ENCODE results near the gene STX10.

DNA sequence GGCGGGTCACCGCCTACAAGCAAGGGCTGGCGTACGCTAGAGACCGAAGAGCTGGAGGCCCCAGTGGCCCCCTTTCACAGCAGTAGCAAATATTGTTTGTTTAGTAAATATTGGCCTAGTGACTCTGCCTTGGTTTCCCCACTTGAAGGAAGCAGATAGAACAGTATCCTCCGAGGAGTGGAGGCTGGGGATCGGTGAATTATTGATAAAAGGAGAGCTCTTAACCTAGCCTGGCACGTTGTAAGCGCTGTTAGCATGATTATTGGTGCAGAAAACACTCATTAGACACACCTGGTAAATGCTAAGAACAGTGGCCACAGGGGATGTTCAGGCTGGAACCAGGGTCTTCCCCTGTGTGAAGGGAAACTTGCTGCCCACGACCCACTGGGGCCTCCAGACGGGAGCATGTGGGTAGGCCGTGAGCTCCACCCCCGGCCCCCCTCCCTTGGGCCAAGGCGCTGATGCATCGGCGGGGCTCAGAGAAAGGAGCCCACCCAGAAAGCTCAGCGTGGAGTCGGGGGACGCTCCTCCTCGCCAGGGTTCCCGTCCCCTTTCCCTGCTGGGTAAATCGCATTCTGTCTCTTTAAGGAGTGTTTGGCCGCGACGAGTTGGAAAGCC is 2.3 kb upstream of the STX10 start:
- TF ChIP-seq, protein P1, sequence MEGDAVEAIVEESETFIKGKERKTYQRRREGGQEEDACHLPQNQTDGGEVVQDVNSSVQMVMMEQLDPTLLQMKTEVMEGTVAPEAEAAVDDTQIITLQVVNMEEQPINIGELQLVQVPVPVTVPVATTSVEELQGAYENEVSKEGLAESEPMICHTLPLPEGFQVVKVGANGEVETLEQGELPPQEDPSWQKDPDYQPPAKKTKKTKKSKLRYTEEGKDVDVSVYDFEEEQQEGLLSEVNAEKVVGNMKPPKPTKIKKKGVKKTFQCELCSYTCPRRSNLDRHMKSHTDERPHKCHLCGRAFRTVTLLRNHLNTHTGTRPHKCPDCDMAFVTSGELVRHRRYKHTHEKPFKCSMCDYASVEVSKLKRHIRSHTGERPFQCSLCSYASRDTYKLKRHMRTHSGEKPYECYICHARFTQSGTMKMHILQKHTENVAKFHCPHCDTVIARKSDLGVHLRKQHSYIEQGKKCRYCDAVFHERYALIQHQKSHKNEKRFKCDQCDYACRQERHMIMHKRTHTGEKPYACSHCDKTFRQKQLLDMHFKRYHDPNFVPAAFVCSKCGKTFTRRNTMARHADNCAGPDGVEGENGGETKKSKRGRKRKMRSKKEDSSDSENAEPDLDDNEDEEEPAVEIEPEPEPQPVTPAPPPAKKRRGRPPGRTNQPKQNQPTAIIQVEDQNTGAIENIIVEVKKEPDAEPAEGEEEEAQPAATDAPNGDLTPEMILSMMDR (IDR thresholded peaks at IDR 0.05; ENCODE audit: low read length) = no peak
- TF ChIP-seq EZH2 (IDR thresholded peaks at IDR 0.05; ENCODE audit: borderline replicate concordance, low read length) = no peak
